Panc1 (cell line): Measurements from ENCODE around the gene NUP98. TPM values are rescaled to one million over a fixed set of nuclear protein-coding genes. Genes with fewer than 3 reads are reported as not detected.

Source experiments
- ATAC-seq: fragments of 200-7000 bp; cut with Tn5 transposase; 2 replicates; pipeline ENCODE4 v1.9.1; 2020; ENCODE audit warnings: mild to moderate bottlenecking, moderate library complexity
- BruUV-seq: library from RNA; stranded (reverse); fragments of 400-500 nt; replicated peaks from 2 replicates; lab custom pipeline; 2021; lab: Mats Ljungman, UMichigan
- CTCF ChIA-PET: fragments of 300-600 bp; sonication (Branson Sonifier 250); formaldehyde crosslinking; loops from one replicate; lab custom pipeline; 2022; ENCODE audit warnings: antibody characterized with exemption; lab: Charles Lee
- POLR2A ChIA-PET: fragments of 300-600 bp; sonication (Branson Sonifier 250); formaldehyde crosslinking; loops from one replicate; lab custom pipeline; 2022; ENCODE audit warnings: antibody characterized with exemption; lab: Charles Lee
- DNase-seq: peaks from one replicate; pipeline ENCODE4 v3.0.0-alpha.2; 2010; ENCODE audit warnings: low read depth, low spot score
- H3K27ac ChIP-seq: 2 replicates; pipeline ENCODE4 v1.5.1; 2011; ENCODE audit warnings: mild to moderate bottlenecking, low read length, inconsistent platforms
- H3K27me3 ChIP-seq: fragments of 200-500 bp; sonication (Bioruptor generic); 2 replicates; pipeline ENCODE4 v1.6.0; 2014; ENCODE audit warnings: low read length, inconsistent platforms; ENCODE audit not compliant: control insufficient read depth, insufficient read depth
- H3K36me3 ChIP-seq: fragments of 200-500 bp; sonication (Bioruptor generic); 2 replicates; pipeline ENCODE4 v1.5.1; 2014; ENCODE audit warnings: inconsistent platforms, mild to moderate bottlenecking, low read length, moderate library complexity; ENCODE audit not compliant: control insufficient read depth, insufficient read depth
- H3K4me1 ChIP-seq: 2 replicates; pipeline ENCODE4 v1.5.1; 2011; ENCODE audit warnings: inconsistent platforms, mild to moderate bottlenecking, low read length, moderate library complexity; ENCODE audit not compliant: control insufficient read depth, insufficient read depth
- H3K4me3 ChIP-seq, 2 experiments: 2 replicates each; pipeline ENCODE4 v1.5.1; 2011 to 2012; ENCODE audit warnings: low read depth in 2 of 2, low read length in 2 of 2, mild to moderate bottlenecking in 2 of 2, inconsistent platforms in 1 of 2, moderate library complexity in 1 of 2
- H3K9me3 ChIP-seq: fragments of 200-500 bp; sonication (Bioruptor generic); 2 replicates; pipeline ENCODE4 v1.5.1; 2014; ENCODE audit warnings: low read depth, mild to moderate bottlenecking, inconsistent platforms, low read length, moderate library complexity; ENCODE audit not compliant: control insufficient read depth, insufficient read depth
- CTCF ChIP-seq: fragments of 450-650 bp; IDR thresholded peaks from 2 replicates; pipeline ENCODE4 v1.5.1; 2017; ENCODE audit warnings: mild to moderate bottlenecking
- POLR2AphosphoS5 ChIP-seq: IDR thresholded peaks from 2 replicates; pipeline ENCODE4 v1.6.1; 2012; ENCODE audit warnings: mild to moderate bottlenecking, low read depth, low read length, moderate library complexity
- REST ChIP-seq, 2 experiments: IDR thresholded peaks; 2 replicates each; pipeline ENCODE4 v1.6.1; 2011 to 2012; ENCODE audit warnings: low read depth in 2 of 2, control low read depth in 1 of 2, low read length in 1 of 2, mild to moderate bottlenecking in 1 of 2, moderate library complexity in 1 of 2; ENCODE audit not compliant: insufficient read depth in 1 of 2
- SIN3A ChIP-seq: IDR thresholded peaks from 2 replicates; pipeline ENCODE4 v1.6.1; 2012; ENCODE audit warnings: low read depth, mild to moderate bottlenecking, low read length, moderate library complexity, borderline replicate concordance; ENCODE audit not compliant: insufficient read depth
- TCF7L2 ChIP-seq: IDR thresholded peaks from 2 replicates; pipeline ENCODE4 v1.6.1; 2011; ENCODE audit warnings: mild to moderate bottlenecking, low read depth, low read length, inconsistent platforms
- in situ Hi-C: cut with HindIII; loops from 2 replicates; pipeline ENCODE4 v1.10.0; 2016; ENCODE audit warnings: low sequenced_read_pairs, low pct_unique_long_range_greater_than_20kb
- intact Hi-C: fragments of 100-400 bp; cut with micrococcal nuclease; formaldehyde crosslinking; loops from one replicate; pipeline ENCODE4 v1.10.0; 2022; ENCODE audit not compliant: unreplicated experiment
- total RNA-seq: library from RNA; stranded (reverse); gene quantifications from one replicate; pipeline ENCODE4 v1.2.1, GENCODE V29; 2021; ENCODE audit not compliant: unreplicated experiment

Gene NUP98
- total RNA-seq, 1 experiment from 2014 or later = 244 TPM

- Histone ChIP-seq H3K9me3 (no peaks in the 10 kb centered on the region), H3K4me1 (peaks cover 4% of the 10 kb centered on the region), H3K4me3 (no peak overlapping the region), H3K36me3 (no peaks in the 10 kb centered on the region), H3K27ac (no peak overlapping the region), H3K27me3 (no peaks in the 10 kb centered on the region; the same call in 1 of the 2 replicates)
- no TSS peak for BruUV-seq
- CTCF ChIA-PET = no interaction called here
- no peak for DNase-seq
- no peak for TF ChIP-seq POLR2AphosphoS5
- no peak for TF ChIP-seq CTCF
- TF ChIP-seq SIN3A = no peak
- TF ChIP-seq TCF7L2 = no peak
- no peak for TF ChIP-seq REST (IDR thresholded peaks at IDR 0.05; ENCODE audit: insufficient read depth in 1 of 2, low read depth in 2 of 2, low read length in 1 of 2)
- intact Hi-C loops = no loop called here
- POLR2A ChIA-PET = no interaction called here
- no peak for ATAC-seq
- in situ Hi-C loops = no loop called here
Measured at GRCh38 chr11:3845246-3845645, 47.9 kb upstream of the NUP98 start.

- Histone ChIP-seq H3K4me1 (peaks cover 20% of the 10 kb centered on the region), H3K27me3 (no peaks in the 10 kb centered on the region; the same call in 1 of the 2 replicates), H3K36me3 (no peaks in the 10 kb centered on the region), H3K9me3 (no peaks in the 10 kb centered on the region), H3K27ac (no peak overlapping the region), H3K4me3 (no peak overlapping the region)
- intact Hi-C loops = no loop called here
- ChIA-PET CTCF (interaction anchor here (0.6 to 0.7 kb wide), 3 partner anchors 25 to 229 kb away, joined by 3 to 5 read pairs (median 4); no protein-coding TSS in a partner anchor), POLR2A (no interaction called here)
- TF ChIP-seq REST (IDR thresholded peaks at IDR 0.05; ENCODE audit: insufficient read depth in 1 of 2, low read depth in 2 of 2, low read length in 1 of 2) (no peak), TCF7L2 (no peak), SIN3A (no peak), POLR2AphosphoS5 (no peak), CTCF (no peak; the same call in 1 of the 2 replicates)
- ATAC-seq = no peak
- in situ Hi-C loops = no loop called here
- no TSS peak for BruUV-seq
- DNase-seq = no peak
Measured at GRCh38 chr11:3843326-3843725, 46.0 kb upstream of the NUP98 start.
